ENCODE data around the gene KLHL1.

DNA sequence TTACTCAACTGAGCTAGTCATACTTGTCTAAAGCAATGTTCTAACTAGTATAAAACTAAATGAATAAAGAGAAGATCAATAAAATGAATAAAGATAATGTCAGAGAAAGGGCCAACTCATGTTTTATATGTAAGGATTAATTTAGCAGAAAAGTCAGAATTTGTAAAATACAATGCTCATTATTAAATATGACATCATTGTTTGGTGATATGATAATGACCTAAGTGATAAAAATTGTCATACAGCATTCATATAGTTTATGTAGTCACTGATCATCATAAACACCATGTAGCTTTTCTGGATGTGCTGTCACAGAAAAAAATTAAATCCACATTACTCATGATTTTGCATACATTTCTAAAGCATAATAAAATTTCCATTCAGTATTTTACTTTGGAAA lies 3.8 kb downstream of the KLHL1 start:
- TF ChIP-seq, protein P1, sequence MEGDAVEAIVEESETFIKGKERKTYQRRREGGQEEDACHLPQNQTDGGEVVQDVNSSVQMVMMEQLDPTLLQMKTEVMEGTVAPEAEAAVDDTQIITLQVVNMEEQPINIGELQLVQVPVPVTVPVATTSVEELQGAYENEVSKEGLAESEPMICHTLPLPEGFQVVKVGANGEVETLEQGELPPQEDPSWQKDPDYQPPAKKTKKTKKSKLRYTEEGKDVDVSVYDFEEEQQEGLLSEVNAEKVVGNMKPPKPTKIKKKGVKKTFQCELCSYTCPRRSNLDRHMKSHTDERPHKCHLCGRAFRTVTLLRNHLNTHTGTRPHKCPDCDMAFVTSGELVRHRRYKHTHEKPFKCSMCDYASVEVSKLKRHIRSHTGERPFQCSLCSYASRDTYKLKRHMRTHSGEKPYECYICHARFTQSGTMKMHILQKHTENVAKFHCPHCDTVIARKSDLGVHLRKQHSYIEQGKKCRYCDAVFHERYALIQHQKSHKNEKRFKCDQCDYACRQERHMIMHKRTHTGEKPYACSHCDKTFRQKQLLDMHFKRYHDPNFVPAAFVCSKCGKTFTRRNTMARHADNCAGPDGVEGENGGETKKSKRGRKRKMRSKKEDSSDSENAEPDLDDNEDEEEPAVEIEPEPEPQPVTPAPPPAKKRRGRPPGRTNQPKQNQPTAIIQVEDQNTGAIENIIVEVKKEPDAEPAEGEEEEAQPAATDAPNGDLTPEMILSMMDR (IDR thresholded peaks at IDR 0.05 in 4 of 5, conservative IDR thresholded peaks at IDR 0.05 in 1 of 5), result no peak
- no peak for TF ChIP-seq POLR2A (IDR thresholded peaks at IDR 0.05)
